Islet of Langerhans (tissue), 1 donor: ENCODE measurements around the gene FOLR2.
"Not testable (repeated sequence)": the region's sequence is repeated elsewhere in the genome, so short reads cannot be mapped to it uniquely, and the experiment has no call there.

Experiments
- FAIRE-seq: peaks from one replicate; lab custom pipeline; 2011; peaks lifted over from hg19 to GRCh38; lab: Jason Lieb, UNC

The FOLR2 gene

DNA sequence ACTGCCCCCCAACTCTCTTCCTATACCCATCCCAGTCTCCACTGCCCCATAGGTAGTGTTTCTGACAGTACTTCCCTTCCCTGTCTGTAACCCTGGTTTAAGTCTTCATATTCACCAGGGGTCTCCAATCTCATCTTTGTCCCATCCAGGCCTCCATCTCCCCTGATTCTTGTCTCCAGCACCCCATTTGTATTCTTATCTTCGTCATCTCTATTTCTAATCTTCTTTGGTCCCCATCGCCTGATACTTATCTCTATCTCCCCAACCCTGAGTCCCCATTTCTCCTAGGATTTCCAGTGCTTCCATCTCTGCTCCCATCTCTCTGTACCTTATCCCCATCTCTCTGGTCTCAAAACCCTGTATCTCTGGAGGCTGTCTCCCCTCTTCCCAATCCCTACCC is 25.5 kb downstream of the FOLR2 start:
- FAIRE-seq, result no peak

DNA sequence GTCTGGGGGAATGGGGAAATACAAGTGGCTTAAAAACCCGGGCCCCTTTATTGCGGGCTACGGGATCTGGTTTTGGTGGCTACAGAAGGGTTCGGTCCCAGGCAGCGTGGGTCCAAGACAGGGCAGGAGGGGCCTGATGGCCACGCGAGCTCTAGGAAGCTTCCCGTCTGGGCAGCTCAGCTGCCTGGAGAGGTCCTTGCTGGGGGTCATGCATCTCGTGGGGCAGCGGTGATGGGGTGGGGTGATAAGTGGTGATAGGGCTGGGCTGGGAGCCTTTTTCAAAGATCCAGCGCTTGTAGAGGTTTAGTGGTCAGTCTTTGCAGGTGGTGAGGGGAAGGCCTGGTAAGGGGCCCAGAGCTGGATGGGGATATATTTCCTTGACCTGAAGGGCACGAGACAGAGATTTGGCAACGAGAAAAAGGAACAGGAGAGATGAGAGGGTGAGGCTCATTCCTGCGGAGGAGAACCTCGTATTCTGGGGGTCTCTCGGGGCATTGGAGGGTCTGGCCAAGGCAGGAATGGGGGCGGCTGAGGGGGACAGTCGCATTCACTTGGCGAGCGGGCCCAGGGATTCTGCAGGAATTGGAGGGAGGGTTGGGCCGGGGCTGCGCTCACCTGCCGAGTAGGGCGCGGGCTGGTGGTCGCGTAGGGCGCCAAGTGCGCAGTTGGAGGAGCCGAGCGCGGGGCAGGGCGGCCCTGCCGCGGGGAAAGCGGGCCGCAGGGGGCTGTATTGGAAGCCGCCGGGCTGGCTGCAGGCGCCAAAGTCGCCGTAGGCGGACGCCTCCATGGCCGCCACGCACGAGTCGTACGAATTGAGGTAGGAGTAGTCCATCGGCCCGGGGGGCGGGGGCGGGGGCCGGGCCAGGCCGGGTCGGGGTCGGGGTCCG is 26.8 kb downstream of the FOLR2 start:
- no peak for FAIRE-seq

- FAIRE-seq, result no peak
Measured at GRCh38 chr11:72244060-72244360, 27.4 kb downstream of the FOLR2 start, which contains the start of gene PHOX2A. Gene PHOX2A (minus strand): TSS chr11:72244176. CDS start chr11:72244004, 172 bp downstream.

- no peak for FAIRE-seq
Measured at GRCh38 chr11:72244361-72245262, 28.0 kb downstream of the FOLR2 start.

- no peak for FAIRE-seq
Measured at GRCh38 chr11:72245263-72245816, 28.7 kb downstream of the FOLR2 start.

DNA sequence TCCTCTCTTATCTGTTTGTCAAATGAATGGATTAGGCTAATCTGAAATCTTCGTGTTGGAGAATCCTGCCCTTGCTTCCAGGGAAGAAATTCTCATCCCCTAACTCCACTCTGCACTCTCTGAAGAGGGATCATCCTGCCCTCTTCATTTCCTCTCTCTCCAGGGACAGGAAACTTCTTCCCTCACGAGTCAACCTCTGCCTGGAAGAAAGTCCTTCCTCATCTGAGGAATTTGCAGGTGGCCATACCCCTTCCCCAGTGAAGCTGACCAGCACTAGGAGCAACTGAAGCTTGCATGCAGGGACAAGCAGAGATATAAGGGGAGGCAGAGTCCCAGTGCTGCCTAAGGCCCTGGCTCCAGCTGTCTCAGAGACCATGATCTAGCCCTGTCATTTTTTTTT is 31.0 kb downstream of the FOLR2 start:
- no peak for FAIRE-seq

DNA sequence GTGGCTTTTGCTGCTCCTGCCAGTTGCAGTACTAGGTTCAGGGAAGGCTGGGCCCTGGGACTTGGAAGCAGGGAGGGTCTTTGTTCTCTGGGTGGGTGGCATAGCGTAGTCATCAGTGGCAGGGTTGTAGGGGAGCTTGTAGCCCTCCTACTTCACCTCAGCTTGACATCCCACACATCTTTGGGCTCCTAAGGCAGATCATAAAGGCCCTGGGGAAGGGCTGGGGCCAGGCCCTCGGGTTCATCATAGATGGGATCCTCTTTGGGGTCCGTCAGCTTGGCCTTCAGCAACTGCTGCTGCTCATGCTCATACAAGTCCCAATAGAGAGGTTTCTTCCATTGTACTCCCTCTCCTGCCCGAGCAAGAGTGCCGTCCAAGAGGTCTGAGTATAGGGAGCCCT is 33.4 kb downstream of the FOLR2 start:
- no peak for FAIRE-seq

DNA sequence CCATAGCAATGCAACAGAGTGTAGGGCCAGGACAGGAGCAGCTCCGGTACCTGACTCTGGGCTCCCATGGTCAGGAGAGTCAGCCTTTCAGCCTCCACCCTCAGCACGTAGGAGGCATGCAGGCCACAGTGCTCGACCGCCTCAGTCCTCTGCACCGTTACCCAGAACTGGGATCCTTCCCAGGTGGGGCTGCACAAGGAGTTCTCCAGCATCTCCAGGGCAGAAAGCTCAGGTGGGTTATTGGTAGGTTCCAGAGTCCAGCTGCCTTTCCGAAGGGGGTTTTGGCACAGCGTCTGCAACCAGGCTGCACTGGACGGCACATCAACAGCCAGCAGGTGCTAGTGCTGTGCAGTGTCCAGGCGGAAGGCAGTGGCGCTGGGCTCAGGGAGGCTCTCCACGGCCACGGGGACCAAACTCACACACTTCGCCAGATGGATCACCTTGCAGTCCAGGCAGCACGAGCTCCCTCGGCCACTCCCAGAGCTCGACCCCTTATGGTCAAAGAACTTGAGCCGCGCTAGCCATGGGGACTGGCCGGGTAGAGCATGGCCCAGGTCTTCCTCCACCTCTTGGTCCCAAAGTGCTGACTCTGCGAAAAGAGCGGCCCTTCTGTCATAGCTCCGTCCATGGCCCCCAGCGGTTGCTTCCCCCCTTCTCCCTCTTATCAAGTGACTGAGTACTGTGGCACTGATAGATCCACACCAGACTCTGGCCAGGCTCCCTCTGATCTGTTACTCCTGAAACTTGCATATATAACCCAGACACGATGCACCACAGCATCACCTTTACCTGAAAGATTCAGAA is 34.3 kb downstream of the FOLR2 start:
- FAIRE-seq, result no peak

- no peak for FAIRE-seq
Measured at GRCh38 chr11:72251614-72252013, 35.0 kb downstream of the FOLR2 start.

DNA sequence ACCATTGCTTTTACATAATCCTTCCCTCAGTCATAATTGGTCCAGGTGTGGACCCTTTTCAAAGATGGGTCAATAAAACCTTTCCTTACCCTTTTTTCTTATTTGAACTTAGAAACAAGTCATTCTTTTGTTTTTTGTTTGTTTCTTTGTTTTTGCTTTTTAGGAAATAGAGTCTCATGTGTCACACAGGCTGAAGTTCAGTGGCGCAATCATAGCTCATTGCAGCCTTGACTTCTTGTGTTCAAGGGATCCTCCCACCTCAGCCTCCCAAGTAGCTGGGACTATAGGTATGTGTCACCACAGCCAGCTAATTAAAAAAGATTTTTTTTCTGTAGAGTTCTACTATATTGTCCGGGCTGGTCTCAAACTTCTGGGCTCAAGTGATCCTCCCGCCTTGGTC is 36.8 kb downstream of the FOLR2 start:
- FAIRE-seq, result no peak

GRCh38 chr11:72254299-72254993 is 37.9 kb downstream of the FOLR2 start:
- no peak for FAIRE-seq

GRCh38 chr11:72257570-72257969 is 41.0 kb downstream of the FOLR2 start:
- no peak for FAIRE-seq

DNA sequence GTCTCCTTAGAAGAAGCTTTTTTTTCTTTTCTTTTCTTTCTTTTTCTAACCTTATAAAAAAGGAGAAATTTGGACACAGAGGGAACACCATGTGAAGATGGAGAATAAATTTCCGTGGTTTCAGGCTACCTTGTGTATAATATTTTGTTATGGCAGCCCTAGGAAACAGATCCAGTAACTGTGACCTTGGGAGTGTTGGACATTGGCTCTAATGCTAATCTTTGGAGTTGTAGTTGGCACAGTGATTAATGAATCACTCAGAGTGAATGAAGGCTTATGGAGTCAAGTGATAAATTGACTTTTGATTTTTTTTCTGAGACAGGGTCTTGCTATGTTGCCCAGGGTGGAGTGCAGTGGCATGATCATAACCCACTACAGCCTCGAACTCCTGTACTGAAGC is 42.9 kb downstream of the FOLR2 start:
- FAIRE-seq, result no peak

DNA sequence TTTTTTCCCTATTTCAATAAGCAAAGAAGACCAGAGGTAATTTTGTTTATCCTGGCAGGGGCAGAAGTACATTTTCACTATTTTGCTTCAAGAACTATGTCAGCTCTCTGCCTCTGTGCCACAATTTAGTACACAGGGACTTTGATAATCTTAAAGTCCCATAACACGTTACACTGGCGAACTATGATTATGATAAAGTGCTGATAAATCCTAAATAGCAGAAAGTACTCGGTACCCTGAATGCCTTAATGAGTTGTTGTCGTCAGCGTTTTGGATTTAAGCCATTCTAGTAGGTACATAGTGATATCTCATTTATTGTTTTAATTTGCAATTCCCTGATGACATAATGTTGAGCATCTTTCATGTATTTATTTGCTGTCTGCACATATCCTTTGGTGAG is 44.0 kb downstream of the FOLR2 start:
- FAIRE-seq, result no peak

DNA sequence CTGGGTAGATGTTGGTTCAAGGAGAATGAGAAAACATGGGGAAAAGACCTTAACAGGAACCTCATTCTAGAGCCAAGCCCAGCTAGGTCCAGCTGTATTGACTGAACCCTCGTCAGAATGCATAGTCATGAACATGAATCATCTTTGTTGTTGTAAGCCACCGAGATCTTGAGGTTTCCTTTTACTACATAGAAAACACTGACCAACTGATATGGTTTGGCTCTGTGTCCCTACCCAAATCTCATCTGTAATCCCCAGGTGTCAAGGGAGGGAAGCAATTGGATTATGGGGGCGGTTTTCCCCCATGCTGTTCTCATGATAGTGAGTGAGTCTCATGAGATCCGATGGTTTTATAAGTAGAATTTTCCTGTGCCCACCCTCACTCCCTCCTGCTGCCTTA is 46.8 kb downstream of the FOLR2 start:
- no peak for FAIRE-seq

GRCh38 chr11:72265951-72266350 is 49.4 kb downstream of the FOLR2 start:
- no peak for FAIRE-seq

- FAIRE-seq, result not testable (repeated sequence)
Measured at GRCh38 chr11:72266960-72267359, 50.4 kb downstream of the FOLR2 start.

GRCh38 chr11:72267956-72268617 is 51.5 kb downstream of the FOLR2 start:
- FAIRE-seq, result no peak
